Epithelial cell of proximal tubule (primary cell): ENCODE results near the gene PAN2. TPM values are rescaled to one million over a fixed set of nuclear protein-coding genes. Genes with fewer than 3 reads are reported as not detected.
"Not testable (repeated sequence)": the region's sequence is repeated elsewhere in the genome, so short reads cannot be mapped to it uniquely, and the experiment has no call there.

Source experiments
- DNase-seq: peaks from one replicate; pipeline ENCODE4 v3.0.0-alpha.2; 2011; ENCODE audit warnings: low read depth
- H3K4me3 ChIP-seq: 2 replicates; pipeline ENCODE4 v1.5.1; 2011; ENCODE audit warnings: low read depth, mild to moderate bottlenecking, low read length
- total RNA-seq: library from RNA; depleted of rRNA; stranded (reverse); fragments of >200 nt; gene quantifications from 2 replicates; pipeline ENCODE4 v1.2.3, GENCODE V29; 2015
- TF ChIP-seq, protein P1 (sequence below): conservative IDR thresholded peaks from 2 replicates; pipeline ENCODE4 v1.5.1; 2012; ENCODE audit warnings: low read depth, mild to moderate bottlenecking, low read length

PAN2 gene
- total RNA-seq, 1 donor from 2014 or later = 12.1 TPM

DNA sequence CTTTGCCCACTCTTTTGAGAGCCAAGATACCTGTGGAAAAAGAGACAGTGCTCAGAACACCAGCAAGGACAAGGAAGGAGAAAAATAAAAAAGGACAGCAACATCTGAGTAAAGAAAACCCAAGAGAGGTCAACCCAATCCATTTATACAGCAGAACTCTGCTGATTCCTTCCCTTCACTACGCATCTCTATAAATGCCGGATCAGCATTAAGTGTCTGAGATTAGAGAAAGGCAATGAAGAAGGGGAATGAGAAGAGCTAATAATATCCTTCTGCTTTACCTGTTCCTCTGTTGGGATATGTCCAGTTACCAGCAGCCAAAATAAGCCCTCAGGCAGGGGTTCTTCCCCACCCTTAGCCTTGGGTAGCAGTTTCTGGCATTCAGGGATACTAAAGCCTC, 51.2 kb downstream of the PAN2 start:
- no peak for DNase-seq
- TF ChIP-seq, protein P1, sequence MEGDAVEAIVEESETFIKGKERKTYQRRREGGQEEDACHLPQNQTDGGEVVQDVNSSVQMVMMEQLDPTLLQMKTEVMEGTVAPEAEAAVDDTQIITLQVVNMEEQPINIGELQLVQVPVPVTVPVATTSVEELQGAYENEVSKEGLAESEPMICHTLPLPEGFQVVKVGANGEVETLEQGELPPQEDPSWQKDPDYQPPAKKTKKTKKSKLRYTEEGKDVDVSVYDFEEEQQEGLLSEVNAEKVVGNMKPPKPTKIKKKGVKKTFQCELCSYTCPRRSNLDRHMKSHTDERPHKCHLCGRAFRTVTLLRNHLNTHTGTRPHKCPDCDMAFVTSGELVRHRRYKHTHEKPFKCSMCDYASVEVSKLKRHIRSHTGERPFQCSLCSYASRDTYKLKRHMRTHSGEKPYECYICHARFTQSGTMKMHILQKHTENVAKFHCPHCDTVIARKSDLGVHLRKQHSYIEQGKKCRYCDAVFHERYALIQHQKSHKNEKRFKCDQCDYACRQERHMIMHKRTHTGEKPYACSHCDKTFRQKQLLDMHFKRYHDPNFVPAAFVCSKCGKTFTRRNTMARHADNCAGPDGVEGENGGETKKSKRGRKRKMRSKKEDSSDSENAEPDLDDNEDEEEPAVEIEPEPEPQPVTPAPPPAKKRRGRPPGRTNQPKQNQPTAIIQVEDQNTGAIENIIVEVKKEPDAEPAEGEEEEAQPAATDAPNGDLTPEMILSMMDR = no peak
- no peak overlapping the region for H3K4me3 ChIP-seq

DNA sequence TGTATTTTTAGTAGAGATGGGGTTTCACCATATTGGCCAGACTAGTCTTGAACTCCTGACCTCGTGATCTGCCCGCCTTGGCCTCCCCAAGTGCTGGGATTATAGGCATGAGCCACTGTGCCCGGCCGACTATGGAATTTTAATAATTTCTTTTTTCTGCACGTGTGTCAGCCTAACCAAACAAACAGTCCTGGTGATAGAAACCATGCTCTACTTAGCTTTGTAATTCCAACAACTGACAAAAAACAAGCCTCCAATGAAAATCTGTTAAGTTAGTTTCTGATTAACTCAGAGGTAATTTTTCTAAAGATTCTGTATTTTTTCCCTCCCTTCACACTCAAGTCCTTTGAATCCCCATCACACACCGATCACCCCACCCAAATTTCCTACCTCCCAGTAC, 51.8 kb downstream of the PAN2 start:
- TF ChIP-seq, protein P1 = no peak
- DNase-seq = no peak
- H3K4me3 ChIP-seq = no peak overlapping the region

DNA sequence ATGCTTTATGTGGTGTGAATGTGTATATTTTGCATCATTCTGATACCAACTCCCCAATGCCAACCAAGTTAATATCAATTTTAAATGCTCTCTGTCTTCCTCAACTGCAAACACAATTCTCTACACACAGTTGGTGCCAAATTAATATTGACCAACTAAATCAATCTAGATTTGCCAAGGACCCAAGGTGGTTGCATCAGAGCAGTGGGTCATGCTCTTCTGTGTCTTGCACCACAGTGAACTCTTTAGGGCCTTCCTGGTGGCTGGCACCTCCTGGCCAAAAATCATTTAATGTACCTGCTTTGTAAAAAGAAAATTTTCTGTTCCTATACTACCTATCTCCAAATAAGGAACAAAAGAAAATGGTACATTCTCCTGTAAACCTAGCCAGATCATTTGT, 53.0 kb downstream of the PAN2 start:
- no peak for DNase-seq
- TF ChIP-seq, protein P1 = no peak

DNA sequence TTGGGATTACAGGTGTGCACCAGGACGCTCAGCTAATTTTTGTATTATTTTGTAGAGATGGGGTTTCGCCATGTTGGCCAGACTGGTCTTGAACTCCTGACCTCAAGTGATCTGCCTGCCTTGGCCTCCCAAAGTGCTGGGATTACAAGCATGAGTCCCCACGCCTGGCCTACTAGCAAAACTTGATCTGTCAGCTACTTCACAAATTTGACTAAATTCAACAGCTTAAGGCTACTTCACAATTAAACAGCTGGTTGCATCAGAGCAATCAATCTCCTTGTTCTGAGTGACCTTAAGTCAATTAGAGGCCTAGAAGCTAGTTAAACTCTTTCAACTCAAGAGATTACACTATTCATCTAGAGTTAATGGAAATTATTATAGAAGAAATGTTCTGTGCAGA, 54.9 kb downstream of the PAN2 start:
- TF ChIP-seq, protein P1 = no peak
- DNase-seq = no peak

More for the DNA sequence above, 53.0 kb downstream of the PAN2 start:
- H3K4me3 ChIP-seq = no peak overlapping the region

DNA sequence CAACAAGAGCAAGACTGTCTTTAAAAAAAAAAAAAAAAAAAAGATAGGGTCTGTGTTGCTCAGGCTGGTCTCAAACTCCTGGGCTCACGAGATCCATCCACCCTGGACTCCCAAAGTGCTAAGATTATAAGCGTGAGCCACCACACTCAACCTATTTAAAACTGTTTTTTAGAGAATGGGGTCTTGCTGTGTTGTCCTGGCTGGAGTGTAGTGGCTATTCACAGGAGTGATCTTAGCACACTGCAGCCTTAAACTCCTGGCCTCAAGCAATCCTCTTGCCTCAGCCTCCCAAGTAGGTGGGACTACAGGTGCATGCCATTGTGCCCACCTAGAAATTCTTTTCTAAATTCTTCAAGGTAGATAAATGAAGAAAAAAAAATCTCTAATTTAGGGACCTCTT, 59.5 kb downstream of the PAN2 start:
- no peak overlapping the region for H3K4me3 ChIP-seq
- TF ChIP-seq, protein P1 = no peak
- DNase-seq = no peak

More for the DNA sequence above, 54.9 kb downstream of the PAN2 start:
- no peak overlapping the region for H3K4me3 ChIP-seq

DNA sequence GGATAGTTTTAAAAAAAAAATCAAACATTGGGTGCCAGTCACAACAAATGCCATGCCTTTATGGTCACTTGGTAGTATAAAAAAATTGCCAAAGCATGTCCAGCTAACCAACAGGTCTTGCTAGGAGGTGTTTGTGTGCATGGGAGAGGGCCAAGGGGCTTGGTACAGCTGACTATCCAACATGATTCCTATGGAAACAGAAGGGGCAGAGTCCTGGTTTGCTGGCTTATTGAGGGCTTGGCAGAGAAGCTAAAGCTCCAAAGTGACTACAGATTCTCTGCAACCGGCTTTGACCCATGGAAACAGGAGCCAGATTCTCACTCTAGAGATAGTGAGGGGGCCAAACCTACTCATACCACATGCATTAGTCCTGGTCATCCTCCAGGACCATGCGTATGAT, 61.3 kb downstream of the PAN2 start:
- H3K4me3 ChIP-seq, DNase-seq: not testable (repeated sequence)

DNA sequence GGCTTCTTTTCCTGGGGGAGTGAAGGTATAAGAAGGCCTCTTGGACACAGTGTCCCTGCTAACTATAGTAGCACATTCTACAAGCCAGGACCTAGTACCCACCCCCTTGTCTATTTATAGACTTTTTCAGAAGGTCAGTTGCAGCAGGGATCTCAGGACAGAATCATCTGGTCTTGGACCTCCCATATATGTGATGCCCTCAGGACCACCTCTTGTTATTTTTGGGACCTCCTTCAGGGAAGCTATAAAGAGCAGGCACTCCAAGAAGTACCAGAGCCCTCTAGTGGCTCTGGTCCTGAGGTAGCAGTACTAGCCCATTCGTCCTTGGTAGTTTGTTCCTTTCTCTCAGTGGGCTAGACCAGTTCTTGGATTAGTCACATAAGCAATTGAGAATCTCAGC, 62.8 kb downstream of the PAN2 start:
- no peak overlapping the region for H3K4me3 ChIP-seq
- TF ChIP-seq, protein P1 = peak; percentile 59
- DNase-seq = no peak

DNA sequence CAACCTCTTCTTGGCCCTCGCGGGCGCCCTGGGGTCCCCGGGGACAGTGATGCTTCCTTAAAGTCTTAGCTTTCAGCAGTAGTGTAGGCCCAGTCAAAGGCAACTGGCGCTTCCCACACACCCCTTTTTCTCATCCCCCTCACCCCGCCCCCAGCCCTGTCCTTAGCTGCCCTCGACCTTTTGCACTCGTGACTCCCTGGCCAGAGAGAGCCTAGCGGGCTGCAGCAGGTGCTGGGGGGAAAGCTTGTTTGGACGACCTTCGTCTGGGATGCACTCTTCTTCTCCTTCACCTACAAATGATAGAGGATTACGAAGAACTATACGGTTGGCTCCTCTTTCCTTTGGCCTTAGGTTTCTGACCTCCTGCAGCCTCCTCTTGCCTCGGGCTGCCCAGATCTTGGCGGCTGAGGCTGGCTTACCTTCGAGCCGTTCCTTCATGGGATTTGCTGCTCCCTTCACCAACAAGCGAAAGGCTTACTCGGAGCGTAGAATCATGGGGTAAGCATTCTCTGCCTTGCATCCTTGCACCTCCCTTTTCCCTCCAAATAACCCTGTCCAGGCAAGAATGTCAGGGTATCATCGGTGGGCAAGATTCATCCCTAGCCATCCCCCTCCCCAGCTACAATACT, 66.2 kb downstream of the PAN2 start:
- peak overlapping the region; percentile 75 for H3K4me3 ChIP-seq
- TF ChIP-seq, protein P1 = no peak
- no peak for DNase-seq
